Measurements from ENCODE around the gene DLX1.

DNA sequence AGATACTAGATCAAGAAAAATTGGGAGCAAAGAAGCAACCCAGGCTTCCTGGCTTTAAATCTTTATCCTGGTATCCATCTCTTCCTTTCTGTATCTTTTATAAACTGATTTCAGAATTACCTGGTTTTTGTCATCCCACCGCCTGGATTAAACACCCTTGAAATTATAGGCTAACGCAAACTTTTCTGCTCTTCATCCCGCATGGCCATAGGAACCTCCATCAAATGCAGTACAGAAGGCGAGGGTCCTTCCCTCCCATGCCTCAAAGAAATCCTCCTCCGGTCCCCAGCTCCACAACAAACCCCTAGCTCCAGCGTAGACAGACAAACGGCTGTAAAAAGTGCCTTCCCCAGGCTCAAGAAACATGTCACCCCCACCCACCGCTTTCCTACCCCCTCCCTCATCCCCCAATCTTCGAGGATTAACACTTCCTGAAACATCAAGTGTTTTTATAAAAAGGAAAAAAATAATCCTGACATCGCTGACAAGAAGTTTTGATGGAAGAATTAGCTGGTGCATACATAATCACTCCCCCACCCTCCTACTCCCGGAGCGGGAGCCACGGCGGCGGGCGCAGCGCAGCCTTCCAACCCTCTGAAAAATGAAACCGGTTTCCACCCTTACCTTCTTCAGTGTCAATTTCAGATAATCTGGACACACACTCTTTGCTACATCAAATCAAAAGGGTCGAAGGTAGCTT lies 7.6 kb downstream of the DLX1 start:
- no peak for TF ChIP-seq POLR2AphosphoS5 (IDR thresholded peaks at IDR 0.05)
- TF ChIP-seq POLR2A (IDR thresholded peaks at IDR 0.05): no peak
- TF ChIP-seq, protein P1, sequence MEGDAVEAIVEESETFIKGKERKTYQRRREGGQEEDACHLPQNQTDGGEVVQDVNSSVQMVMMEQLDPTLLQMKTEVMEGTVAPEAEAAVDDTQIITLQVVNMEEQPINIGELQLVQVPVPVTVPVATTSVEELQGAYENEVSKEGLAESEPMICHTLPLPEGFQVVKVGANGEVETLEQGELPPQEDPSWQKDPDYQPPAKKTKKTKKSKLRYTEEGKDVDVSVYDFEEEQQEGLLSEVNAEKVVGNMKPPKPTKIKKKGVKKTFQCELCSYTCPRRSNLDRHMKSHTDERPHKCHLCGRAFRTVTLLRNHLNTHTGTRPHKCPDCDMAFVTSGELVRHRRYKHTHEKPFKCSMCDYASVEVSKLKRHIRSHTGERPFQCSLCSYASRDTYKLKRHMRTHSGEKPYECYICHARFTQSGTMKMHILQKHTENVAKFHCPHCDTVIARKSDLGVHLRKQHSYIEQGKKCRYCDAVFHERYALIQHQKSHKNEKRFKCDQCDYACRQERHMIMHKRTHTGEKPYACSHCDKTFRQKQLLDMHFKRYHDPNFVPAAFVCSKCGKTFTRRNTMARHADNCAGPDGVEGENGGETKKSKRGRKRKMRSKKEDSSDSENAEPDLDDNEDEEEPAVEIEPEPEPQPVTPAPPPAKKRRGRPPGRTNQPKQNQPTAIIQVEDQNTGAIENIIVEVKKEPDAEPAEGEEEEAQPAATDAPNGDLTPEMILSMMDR (IDR thresholded peaks at IDR 0.05): no peak
- TF ChIP-seq EP300 (IDR thresholded peaks at IDR 0.05): no peak
